Measurements from ENCODE around the gene TMEM44.

GRCh38 chr3:194658477-194659242, 25.4 kb upstream of the TMEM44 start:
- TF ChIP-seq CTCF (conservative IDR thresholded peaks at IDR 0.05 in 1 of 2, IDR thresholded peaks at IDR 0.05 in 1 of 2; ENCODE audit: extremely low read depth in 1 of 2, insufficient read depth in 1 of 2, low read depth in 1 of 2, low read length in 2 of 2) (no peak), EZH2 (IDR thresholded peaks at IDR 0.05; ENCODE audit: borderline replicate concordance, low read length) (no peak)
